SK-N-SH treated with all-trans-retinoic acid at 6 μM for 48 hours (cell line): ENCODE measurements around the gene CXXC5.
A peak's percentile ranks its signal among the peaks of the same experiment; 100 is the strongest.

ENCODE experiments used
- ATAC-seq: fragments of 200-7000 bp; cut with Tn5 transposase; 3 replicates; pipeline ENCODE4 v1.9.1; 2020; ENCODE audit warnings: mild to moderate bottlenecking, moderate library complexity
- ARNTL ChIP-seq: fragments of 450-650 bp; formaldehyde crosslinking; IDR thresholded peaks from 2 replicates; pipeline ENCODE4 v1.5.0; 2020; ENCODE audit warnings: low read depth, mild to moderate bottlenecking, moderate library complexity, borderline replicate concordance
- BACH2 ChIP-seq: fragments of 250-450 bp; sonication (Bioruptor Pico); IDR thresholded peaks from 2 replicates; pipeline ENCODE4 v1.9.0; 2021; ENCODE audit warnings: mild to moderate bottlenecking, borderline replicate concordance
- CSDC2 ChIP-seq: fragments of 250-450 bp; sonication (Bioruptor Pico); IDR thresholded peaks from 2 replicates; pipeline ENCODE4 v1.5.0; 2020; ENCODE audit warnings: mild to moderate bottlenecking, moderate library complexity
- CSRNP3 ChIP-seq: fragments of 250-450 bp; sonication (Bioruptor Pico); IDR thresholded peaks from 2 replicates; pipeline ENCODE4 v1.5.1; 2021; ENCODE audit warnings: mild to moderate bottlenecking, moderate library complexity
- ESRRG ChIP-seq: fragments of 250-450 bp; sonication (Bioruptor Pico); IDR thresholded peaks from 2 replicates; pipeline ENCODE4 v1.6.1; 2021; ENCODE audit warnings: mild to moderate bottlenecking
- GLIS3 ChIP-seq: fragments of 250-450 bp; sonication (Bioruptor Pico); IDR thresholded peaks from 2 replicates; pipeline ENCODE4 v1.5.0; 2020; ENCODE audit warnings: mild to moderate bottlenecking, moderate library complexity
- ISL1 ChIP-seq: fragments of 250-450 bp; sonication (Bioruptor Pico); IDR thresholded peaks from 2 replicates; pipeline ENCODE4 v2.1.2; 2022; ENCODE audit warnings: mild to moderate bottlenecking, moderate library complexity
- OSR1 ChIP-seq: fragments of 250-450 bp; sonication (Bioruptor Pico); IDR thresholded peaks from 2 replicates; pipeline ENCODE4 v1.8.0; 2022; ENCODE audit warnings: moderate library complexity, mild to moderate bottlenecking, inconsistent platforms
- PATZ1 ChIP-seq: fragments of 250-450 bp; sonication (Bioruptor Pico); IDR thresholded peaks from 2 replicates; pipeline ENCODE4 v1.8.0; 2020; ENCODE audit warnings: mild to moderate bottlenecking, moderate library complexity, borderline replicate concordance
- PPARA ChIP-seq: fragments of 250-450 bp; sonication (Bioruptor Pico); IDR thresholded peaks from 2 replicates; pipeline ENCODE4 v1.5.0; 2020; ENCODE audit warnings: mild to moderate bottlenecking, borderline replicate concordance
- RARB ChIP-seq: fragments of 250-450 bp; sonication (Bioruptor Pico); IDR thresholded peaks from 2 replicates; pipeline ENCODE4 v1.8.0; 2021; ENCODE audit warnings: mild to moderate bottlenecking, moderate library complexity
- SNAI2 ChIP-seq: fragments of 250-450 bp; sonication (Bioruptor Pico); IDR thresholded peaks from 2 replicates; pipeline ENCODE4 v1.5.0; 2020; ENCODE audit warnings: mild to moderate bottlenecking, moderate library complexity
- TCF4 ChIP-seq: fragments of 250-450 bp; sonication (Bioruptor Pico); IDR thresholded peaks from 2 replicates; pipeline ENCODE4 v1.8.0; 2021; ENCODE audit warnings: mild to moderate bottlenecking, moderate library complexity, borderline replicate concordance
- TOX ChIP-seq: fragments of 250-450 bp; sonication (Bioruptor Pico); IDR thresholded peaks from 2 replicates; pipeline ENCODE4 v1.8.0; 2021; ENCODE audit warnings: mild to moderate bottlenecking, moderate library complexity, borderline replicate concordance
- ZC3H10 ChIP-seq: fragments of 250-450 bp; sonication (Bioruptor Pico); IDR thresholded peaks from 2 replicates; pipeline ENCODE4 v1.5.1; 2021; ENCODE audit warnings: mild to moderate bottlenecking, moderate library complexity
- ZFP30 ChIP-seq: fragments of 450-650 bp; formaldehyde crosslinking; IDR thresholded peaks from 2 replicates; pipeline ENCODE4 v1.5.0; 2022; ENCODE audit warnings: mild to moderate bottlenecking, moderate library complexity
- ZNF565 ChIP-seq: fragments of 450-650 bp; formaldehyde crosslinking; conservative IDR thresholded peaks from 2 replicates; pipeline ENCODE4 v1.5.0; 2020; ENCODE audit warnings: low read depth, mild to moderate bottlenecking, moderate library complexity
- ZNF70 ChIP-seq: fragments of 450-650 bp; formaldehyde crosslinking; IDR thresholded peaks from 2 replicates; pipeline ENCODE4 v1.5.0; 2020; ENCODE audit warnings: mild to moderate bottlenecking, moderate library complexity
- ZNF8 ChIP-seq: fragments of 450-650 bp; formaldehyde crosslinking; IDR thresholded peaks from 2 replicates; pipeline ENCODE4 v1.5.0; 2020; ENCODE audit warnings: mild to moderate bottlenecking, moderate library complexity
- TF ChIP-seq, protein P1 (sequence below): fragments of 250-450 bp; sonication (Bioruptor Pico); IDR thresholded peaks from 2 replicates; pipeline ENCODE4 v1.5.1; 2020; ENCODE audit warnings: low read depth, mild to moderate bottlenecking, moderate library complexity
- TF ChIP-seq, protein P2 (sequence below): fragments of 250-450 bp; sonication (Bioruptor Pico); IDR thresholded peaks from 2 replicates; pipeline ENCODE4 v1.5.0; 2020; ENCODE audit warnings: mild to moderate bottlenecking, moderate library complexity

The CXXC5 gene

DNA sequence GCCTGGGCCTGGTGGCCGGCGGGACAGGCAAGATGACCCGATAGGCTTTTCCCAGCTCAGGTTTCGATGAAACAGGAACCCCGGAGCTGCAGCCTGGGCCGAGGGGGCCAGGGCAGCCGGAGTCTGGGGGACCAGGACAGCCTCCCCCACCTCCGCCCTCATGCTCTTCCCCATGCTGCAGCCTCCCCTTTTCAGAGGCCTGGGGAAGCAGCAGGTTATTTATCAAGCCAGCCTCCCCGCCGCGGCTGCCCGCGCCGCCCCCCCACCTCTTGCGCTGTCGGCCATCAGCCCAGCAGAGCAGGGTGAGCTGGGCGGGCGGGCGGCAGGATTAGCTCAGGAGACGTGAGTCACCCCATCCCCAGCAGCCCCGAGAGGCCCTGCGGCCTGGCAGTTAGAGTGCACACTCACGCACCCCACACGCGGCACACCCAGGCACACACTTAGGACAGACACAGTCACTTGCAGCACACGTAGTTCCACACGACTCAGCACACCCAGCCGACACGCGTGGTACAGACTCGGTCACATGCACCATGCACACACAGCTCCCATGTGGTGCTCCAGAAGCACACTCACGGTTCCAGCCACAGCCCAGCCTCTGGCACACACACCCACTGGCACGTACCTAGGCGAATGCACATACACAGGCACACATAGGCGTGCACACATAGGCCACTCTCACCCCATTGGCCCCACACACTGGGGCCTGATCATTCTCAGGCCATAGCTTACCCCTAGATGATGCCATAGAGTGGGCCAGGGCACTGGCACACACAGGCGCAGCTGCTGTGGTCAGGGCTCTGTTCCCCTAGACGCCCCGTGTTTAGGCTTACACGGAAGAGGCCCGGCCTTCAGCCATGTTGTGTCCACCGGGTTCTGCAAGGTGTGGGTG lies 13.0 kb downstream of the CXXC5 start:
- peak; percentile 73 for ATAC-seq
- TF ChIP-seq ZNF565 (no peak), PATZ1 (CRISPR knock-in tag) (peak; percentile 74; the same call in 1 of the 2 replicates)

- no peak for ATAC-seq
- TF ChIP-seq ISL1 (CRISPR knock-in tag) (no peak), PATZ1 (CRISPR knock-in tag) (no peak), CSDC2 (CRISPR knock-in tag) (no peak), ZNF565 (no peak), CSRNP3 (CRISPR knock-in tag) (no peak), ZFP30 (no peak), OSR1 (no peak), TCF4 (CRISPR knock-in tag) (no peak), RARB (no peak), BACH2 (CRISPR knock-in tag) (no peak), ZC3H10 (CRISPR knock-in tag) (no peak), GLIS3 (CRISPR knock-in tag) (no peak), PPARA (CRISPR knock-in tag) (no peak), ZNF70 (no peak), TOX (no peak), ARNTL (CRISPR knock-in tag) (no peak)
- TF ChIP-seq, protein P1, sequence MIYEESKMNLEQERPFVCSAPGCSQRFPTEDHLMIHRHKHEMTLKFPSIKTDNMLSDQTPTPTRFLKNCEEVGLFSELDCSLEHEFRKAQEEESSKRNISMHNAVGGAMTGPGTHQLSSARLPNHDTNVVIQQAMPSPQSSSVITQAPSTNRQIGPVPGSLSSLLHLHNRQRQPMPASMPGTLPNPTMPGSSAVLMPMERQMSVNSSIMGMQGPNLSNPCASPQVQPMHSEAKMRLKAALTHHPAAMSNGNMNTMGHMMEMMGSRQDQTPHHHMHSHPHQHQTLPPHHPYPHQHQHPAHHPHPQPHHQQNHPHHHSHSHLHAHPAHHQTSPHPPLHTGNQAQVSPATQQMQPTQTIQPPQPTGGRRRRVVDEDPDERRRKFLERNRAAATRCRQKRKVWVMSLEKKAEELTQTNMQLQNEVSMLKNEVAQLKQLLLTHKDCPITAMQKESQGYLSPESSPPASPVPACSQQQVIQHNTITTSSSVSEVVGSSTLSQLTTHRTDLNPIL (CRISPR knock-in tag): no peak
These were observed 14.5 kb downstream of the CXXC5 start for GRCh38 chr5:139662617-139663016.

DNA sequence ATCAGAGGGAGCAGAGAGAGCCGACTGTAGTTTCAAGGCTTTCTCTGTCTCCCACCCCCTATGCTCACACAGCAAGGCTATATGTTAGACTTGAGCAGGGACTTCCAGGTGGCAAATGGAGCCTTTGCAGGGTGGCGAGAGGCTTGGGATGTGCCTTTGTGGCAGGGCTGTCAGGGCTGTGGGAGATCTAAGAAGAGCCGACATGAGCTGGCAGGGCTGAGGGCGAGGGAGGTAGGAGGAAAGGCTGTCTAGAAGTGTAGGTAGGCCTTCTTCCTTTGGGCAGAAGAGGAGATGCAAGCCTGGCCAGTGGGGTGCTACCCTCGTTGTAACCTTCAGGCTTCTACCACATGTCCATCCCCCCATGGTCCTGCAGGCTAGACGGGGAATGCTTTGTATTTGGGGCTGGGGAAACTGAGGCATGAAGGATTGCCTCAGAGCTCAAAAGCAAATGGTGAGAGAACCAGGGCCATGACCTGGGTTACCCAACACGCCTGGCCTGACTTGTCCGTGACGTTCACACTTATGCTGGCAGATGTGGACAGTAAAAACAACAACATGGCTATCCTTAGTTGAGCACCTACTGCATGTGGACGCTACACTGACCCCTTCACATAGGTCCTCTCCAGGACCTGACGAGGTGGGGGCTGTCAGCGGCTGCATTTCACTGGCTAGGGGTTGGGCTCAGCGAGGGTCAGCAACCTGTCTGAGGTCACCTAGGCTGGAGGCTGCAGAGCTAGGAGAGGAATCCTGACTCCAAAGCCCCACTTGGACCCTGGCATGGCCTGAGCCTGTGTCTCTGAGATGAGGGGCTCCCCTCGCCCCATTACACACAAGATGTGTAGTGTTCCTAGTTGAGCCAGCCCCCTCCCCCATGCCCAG lies 15.3 kb downstream of the CXXC5 start:
- TF ChIP-seq ZNF565 (no peak), ZC3H10 (CRISPR knock-in tag) (no peak), ZNF8 (no peak), OSR1 (no peak), ZNF70 (no peak), ARNTL (CRISPR knock-in tag) (no peak), SNAI2 (no peak), ZFP30 (no peak), ESRRG (no peak), RARB (no peak), CSDC2 (CRISPR knock-in tag) (no peak), ISL1 (CRISPR knock-in tag) (no peak)
- TF ChIP-seq, protein P1 (CRISPR knock-in tag): no peak
- TF ChIP-seq, protein P2, sequence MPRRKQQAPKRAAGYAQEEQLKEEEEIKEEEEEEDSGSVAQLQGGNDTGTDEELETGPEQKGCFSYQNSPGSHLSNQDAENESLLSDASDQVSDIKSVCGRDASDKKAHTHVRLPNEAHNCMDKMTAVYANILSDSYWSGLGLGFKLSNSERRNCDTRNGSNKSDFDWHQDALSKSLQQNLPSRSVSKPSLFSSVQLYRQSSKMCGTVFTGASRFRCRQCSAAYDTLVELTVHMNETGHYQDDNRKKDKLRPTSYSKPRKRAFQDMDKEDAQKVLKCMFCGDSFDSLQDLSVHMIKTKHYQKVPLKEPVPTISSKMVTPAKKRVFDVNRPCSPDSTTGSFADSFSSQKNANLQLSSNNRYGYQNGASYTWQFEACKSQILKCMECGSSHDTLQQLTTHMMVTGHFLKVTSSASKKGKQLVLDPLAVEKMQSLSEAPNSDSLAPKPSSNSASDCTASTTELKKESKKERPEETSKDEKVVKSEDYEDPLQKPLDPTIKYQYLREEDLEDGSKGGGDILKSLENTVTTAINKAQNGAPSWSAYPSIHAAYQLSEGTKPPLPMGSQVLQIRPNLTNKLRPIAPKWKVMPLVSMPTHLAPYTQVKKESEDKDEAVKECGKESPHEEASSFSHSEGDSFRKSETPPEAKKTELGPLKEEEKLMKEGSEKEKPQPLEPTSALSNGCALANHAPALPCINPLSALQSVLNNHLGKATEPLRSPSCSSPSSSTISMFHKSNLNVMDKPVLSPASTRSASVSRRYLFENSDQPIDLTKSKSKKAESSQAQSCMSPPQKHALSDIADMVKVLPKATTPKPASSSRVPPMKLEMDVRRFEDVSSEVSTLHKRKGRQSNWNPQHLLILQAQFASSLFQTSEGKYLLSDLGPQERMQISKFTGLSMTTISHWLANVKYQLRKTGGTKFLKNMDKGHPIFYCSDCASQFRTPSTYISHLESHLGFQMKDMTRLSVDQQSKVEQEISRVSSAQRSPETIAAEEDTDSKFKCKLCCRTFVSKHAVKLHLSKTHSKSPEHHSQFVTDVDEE: no peak
- ATAC-seq: no peak
